ENCODE measurements around the gene MPG.
A peak's percentile ranks its signal among the peaks of the same experiment; 100 is the strongest.
"Not testable (repeated sequence)": the region's sequence is repeated elsewhere in the genome, so short reads cannot be mapped to it uniquely, and the experiment has no call there.

The MPG gene, protein sequence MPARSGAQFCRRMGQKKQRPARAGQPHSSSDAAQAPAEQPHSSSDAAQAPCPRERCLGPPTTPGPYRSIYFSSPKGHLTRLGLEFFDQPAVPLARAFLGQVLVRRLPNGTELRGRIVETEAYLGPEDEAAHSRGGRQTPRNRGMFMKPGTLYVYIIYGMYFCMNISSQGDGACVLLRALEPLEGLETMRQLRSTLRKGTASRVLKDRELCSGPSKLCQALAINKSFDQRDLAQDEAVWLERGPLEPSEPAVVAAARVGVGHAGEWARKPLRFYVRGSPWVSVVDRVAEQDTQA

DNA sequence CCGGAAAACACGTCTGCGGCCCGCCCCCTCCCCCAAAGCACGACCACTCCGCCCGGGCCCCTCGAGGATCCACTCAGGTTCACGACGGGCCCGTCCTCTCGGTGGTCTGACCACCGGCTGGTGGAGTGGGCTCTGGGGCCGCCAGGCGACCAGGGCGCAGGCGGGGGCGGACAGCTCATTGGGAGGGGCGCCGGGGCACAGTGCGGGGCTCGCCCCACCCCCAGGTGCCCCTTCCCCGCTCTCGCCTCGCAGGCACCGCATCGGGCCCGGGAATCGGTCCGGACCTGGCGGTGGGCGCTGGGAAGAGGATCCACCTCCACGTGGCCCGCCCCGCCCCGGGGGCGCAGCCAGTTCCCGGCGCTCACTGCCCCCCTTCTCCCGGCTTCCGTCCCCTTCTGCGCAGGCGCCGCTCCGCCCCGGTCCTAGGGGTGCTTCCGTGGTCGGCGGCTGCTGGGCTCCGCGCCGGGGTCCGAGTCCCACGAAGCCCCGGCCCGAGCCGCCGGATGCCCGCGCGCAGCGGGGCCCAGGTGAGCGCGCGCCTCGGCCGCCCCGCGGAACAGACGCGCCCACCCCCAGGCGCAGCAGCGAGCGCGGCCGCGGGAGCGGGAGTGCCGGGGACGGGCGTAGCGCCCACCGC is at the start of gene MPG:
Gene MPG (plus strand): TSS at position 419 of the 637 bp plus-strand sequence. CDS start 85 bp downstream, at position 504.
- TF ChIP-seq, protein P1, sequence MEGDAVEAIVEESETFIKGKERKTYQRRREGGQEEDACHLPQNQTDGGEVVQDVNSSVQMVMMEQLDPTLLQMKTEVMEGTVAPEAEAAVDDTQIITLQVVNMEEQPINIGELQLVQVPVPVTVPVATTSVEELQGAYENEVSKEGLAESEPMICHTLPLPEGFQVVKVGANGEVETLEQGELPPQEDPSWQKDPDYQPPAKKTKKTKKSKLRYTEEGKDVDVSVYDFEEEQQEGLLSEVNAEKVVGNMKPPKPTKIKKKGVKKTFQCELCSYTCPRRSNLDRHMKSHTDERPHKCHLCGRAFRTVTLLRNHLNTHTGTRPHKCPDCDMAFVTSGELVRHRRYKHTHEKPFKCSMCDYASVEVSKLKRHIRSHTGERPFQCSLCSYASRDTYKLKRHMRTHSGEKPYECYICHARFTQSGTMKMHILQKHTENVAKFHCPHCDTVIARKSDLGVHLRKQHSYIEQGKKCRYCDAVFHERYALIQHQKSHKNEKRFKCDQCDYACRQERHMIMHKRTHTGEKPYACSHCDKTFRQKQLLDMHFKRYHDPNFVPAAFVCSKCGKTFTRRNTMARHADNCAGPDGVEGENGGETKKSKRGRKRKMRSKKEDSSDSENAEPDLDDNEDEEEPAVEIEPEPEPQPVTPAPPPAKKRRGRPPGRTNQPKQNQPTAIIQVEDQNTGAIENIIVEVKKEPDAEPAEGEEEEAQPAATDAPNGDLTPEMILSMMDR (IDR thresholded peaks at IDR 0.05; ENCODE audit: control insufficient read depth, extremely low read depth, insufficient read depth) = no peak
- no peak for DNase-seq (ENCODE audit: low read depth)
- peak within 1 kb of the TSS; percentile 74 for H3K4me3 ChIP-seq (ENCODE audit: low read depth, low read length)

DNA sequence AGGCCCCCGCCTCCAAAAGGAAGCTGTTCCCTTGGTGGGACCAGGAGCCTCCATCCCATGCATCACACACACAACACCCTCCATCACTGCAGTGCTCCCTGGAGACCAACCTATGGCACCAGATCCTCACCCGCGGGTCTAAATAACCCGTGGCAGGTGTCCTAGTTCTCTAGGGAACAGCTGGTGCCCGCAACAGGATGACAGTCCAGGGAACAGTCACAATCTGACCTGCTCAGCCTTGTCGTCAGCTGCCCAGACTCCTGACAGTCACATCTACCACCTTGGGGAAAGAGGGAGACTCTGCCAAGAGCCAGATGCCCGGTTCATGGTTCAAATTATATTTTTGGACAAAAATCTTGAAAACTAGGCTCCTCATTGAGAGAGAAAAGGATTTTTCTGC is 47.4 kb upstream of the MPG start:
- not testable (repeated sequence) for H3K4me3 ChIP-seq (ENCODE audit: low read depth, low read length); DNase-seq (ENCODE audit: low read depth)

DNA sequence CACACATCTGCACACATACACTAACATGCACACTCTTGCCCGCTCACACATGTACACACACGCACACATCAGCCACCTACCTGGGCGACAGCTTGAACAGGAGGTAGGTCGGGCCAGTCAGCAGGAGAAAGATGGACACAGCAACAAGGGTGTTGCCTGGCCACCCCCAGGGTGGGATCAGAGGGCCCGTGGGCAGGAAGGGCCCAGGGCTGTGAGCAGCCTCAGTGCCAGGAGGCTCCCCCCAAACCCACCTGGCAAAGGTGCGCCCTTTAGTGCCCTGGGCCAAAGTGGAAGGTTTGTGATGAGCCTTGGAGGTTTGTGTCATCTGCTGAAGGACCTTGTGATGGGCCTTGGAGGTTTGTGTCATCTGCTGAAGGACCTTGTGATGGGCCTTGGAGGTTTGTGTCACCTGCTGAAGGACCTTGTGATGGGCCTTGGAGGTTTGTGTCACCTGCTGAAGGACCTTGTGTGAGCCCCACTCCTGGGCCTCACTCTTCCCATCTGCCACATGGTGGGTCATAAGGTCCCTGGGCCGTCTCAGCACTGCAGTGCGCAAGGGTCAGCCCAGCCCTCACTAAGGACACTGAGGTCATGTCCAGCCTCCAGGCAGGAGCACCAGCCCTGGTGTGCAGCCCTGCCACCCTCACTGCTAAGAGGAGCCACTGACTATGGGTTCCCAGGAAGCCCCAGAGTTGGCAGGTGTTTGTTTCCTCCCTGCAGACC is 44.7 kb upstream of the MPG start:
- not testable (repeated sequence) for H3K4me3 ChIP-seq (ENCODE audit: low read depth, low read length); DNase-seq (ENCODE audit: low read depth)

DNA sequence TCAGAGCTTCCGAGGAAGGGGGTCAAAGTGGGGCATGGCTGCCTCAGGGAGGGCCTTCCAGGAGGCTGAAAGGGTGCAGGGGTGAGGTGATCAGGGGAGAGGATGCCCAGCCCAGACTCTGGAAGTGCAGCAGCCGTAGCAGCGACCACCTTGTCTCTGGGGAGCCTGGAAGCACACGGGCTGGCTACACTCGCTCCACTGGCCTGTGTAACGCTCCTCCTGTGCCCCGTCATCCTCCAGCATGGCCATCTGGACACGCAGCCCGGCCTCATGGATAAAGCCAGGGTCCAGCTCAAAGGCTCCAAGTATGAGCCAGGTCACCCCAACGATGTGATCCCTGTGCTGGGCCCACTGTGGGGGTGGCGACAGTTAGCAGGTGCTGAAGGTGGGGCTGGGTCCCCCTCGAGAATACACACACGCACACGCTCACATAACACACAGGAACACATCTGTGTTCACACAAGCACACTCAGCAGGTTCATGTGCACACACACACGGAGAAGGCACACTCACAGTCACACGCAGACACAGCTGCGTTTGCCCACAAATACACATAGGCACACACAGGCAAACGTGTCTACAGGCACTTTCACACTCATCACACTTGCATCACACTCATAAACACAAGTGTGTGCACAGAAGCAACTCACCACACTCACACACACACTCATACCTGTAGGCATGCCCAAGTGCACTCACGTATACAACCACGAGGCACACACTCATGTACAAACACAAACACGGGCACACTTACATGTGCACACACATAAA is 44.0 kb upstream of the MPG start:
- TF ChIP-seq, protein P1 (IDR thresholded peaks at IDR 0.05; ENCODE audit: control insufficient read depth, extremely low read depth, insufficient read depth) = no peak
- DNase-seq (ENCODE audit: low read depth) = no peak
- H3K4me3 ChIP-seq (ENCODE audit: low read depth, low read length) = no peak overlapping the region

DNA sequence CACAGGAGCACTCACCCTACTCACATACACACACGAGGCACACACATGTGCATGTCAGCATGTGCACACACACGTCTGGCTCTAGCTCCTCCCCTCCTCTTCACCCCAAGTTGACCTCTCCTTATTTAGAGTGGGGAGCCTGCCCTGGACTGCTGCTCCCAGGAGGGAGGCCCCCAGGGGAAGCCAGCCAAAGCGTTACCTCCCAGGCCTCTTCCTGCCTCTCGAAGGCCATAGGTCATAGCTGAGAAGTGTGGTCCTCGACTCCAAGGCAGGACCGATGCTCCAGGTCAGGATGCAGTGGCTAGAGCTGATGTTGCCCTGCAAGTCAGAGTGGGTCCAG is 43.4 kb upstream of the MPG start:
- TF ChIP-seq, protein P1 (IDR thresholded peaks at IDR 0.05; ENCODE audit: control insufficient read depth, extremely low read depth, insufficient read depth) = no peak
- H3K4me3 ChIP-seq (ENCODE audit: low read depth, low read length) = no peak overlapping the region
- DNase-seq (ENCODE audit: low read depth) = no peak

DNA sequence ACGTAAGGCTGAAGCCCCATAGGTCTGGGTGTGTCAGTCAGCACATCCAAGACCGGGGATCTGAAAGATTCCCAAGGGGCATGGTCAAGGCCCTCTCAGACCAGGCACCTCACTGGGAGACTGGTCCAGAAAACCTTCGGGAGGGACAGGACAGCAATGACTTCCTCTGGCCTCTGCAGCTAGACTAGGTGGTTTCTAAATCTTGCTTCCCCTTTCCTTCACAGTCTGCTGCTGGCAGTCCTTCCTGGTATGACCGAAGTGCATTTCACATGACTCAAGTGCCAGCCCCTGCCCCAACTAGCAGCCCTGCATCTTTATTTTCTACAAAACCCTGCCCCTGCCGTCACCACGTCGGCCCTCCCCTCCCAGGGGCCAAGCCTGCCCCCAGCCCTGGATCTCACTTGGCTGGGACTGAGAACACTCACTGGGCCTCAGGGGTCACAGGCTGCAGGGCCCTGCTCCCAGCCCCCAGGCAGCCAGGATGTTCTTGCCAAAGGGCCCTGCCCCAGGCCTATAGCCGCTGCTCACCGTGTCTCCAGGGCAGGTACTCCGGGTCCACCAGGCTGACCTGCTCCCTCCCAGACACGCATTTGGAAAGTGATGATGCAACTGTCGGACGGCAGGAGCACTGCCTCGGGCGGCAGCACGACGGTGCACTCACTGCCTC is 42.9 kb upstream of the MPG start:
- no peak for DNase-seq (ENCODE audit: low read depth)
- no peak overlapping the region for H3K4me3 ChIP-seq (ENCODE audit: low read depth, low read length)
- TF ChIP-seq, protein P1 (IDR thresholded peaks at IDR 0.05; ENCODE audit: control insufficient read depth, extremely low read depth, insufficient read depth) = no peak

DNA sequence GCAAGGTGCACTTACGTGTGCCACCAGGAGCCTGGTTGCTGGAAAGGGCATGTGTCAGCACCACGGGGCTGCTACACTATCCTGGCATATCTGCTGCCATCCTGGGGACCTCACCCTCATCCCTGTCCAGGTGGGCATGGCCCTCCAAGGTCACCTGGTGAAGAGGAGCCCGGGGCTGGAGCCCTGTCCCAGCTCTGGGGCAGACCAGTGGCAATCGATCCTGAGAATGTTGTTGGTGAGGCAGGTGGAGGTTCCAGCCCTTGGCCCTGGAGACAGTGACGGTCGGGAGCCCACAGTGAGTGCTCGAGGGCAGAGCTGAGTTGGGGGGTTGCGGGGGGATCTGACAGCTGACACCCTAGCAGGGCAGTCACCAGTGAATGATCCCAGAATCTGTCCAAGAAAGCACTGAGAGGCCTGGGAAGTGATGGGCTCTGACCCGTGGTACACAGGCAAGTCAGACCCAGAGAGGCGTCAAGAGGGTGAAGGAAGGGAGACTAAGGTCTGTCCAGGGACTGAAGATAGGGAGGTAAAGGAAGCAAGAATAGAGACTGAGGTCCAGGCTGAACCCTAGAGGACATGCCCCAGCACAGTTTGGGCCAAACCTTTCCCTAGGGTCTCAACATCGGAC is 42.2 kb upstream of the MPG start:
- TF ChIP-seq, protein P1 (IDR thresholded peaks at IDR 0.05; ENCODE audit: control insufficient read depth, extremely low read depth, insufficient read depth) = no peak
- DNase-seq (ENCODE audit: low read depth) = no peak
- no peak overlapping the region for H3K4me3 ChIP-seq (ENCODE audit: low read depth, low read length)
